ENCODE data around the gene MARCHF10. TPM values are rescaled to one million over a fixed set of nuclear protein-coding genes. Genes with fewer than 3 reads are reported as not detected.

Gene MARCHF10
- total and polyA plus RNA-seq, 9 donors: 0.06 to 6.5 (median 0.46) TPM; not detected in 3

DNA sequence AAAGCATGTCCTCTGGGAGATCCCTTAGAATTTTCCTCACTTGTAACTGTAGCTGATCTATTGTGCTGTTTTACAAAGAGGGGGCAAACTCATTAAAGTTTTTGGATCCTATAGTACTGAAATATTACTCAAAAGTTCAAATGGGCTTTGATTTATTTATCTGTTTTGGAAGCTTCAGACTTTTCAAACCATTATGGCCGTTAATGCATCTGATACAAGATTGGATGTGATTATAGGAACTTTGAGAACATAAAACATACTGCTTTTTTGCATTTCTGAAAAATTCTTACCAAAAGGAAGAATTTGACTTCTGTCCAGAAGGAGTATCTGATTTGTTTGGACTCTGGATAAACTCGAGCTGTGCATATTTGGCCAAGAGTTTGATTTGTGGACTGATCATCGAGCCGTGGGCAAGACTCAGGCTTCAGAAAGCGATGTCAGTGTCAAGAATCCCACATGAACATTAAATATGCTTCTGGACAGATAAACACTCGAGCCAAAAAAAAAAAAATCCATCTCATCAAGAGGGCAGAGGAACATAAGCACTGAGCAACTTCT lies 8.2 kb upstream of the MARCHF10 start:
- DNase-seq: no peak
- WGBS, 3 donors: 38 to 58% (median 54%) methylated on average over 6 of the region's 6 CpGs
- no peak overlapping the region for H3K4me3 ChIP-seq
- no peaks in the 10 kb centered on the region for H3K9me3 ChIP-seq
- TF ChIP-seq EP300 (IDR thresholded peaks at IDR 0.05) (no peak), POLR2A (IDR thresholded peaks at IDR 0.05) (no peak)
- TF ChIP-seq, protein P1, sequence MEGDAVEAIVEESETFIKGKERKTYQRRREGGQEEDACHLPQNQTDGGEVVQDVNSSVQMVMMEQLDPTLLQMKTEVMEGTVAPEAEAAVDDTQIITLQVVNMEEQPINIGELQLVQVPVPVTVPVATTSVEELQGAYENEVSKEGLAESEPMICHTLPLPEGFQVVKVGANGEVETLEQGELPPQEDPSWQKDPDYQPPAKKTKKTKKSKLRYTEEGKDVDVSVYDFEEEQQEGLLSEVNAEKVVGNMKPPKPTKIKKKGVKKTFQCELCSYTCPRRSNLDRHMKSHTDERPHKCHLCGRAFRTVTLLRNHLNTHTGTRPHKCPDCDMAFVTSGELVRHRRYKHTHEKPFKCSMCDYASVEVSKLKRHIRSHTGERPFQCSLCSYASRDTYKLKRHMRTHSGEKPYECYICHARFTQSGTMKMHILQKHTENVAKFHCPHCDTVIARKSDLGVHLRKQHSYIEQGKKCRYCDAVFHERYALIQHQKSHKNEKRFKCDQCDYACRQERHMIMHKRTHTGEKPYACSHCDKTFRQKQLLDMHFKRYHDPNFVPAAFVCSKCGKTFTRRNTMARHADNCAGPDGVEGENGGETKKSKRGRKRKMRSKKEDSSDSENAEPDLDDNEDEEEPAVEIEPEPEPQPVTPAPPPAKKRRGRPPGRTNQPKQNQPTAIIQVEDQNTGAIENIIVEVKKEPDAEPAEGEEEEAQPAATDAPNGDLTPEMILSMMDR (IDR thresholded peaks at IDR 0.05): no peak
- H3K27me3 ChIP-seq: no peaks in the 10 kb centered on the region
- no peak overlapping the region for H3K27ac ChIP-seq
- no peaks in the 10 kb centered on the region for H3K36me3 ChIP-seq
- no peaks in the 10 kb centered on the region for H3K4me1 ChIP-seq (ENCODE audit: insufficient read depth)
- intact Hi-C loops (cut with DNase I): no loop called here

DNA sequence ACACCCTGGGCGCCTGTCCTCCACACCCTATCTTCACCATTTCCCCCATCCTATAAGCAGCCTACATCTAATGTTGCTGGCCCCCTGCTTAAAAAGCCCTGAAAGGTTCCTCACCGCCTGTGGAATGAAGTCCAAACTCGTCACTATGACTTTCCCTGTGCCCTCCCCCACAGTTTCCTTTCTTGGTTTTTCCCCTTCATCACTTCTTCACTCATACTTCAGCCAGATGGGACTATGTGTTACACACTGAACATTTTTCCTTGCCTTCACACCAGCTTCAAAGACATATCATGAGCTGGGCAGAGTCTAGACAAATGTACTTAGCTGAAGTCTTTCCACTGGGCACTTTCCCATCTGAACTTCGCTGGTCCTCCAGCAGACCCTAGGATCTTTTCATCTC lies 1.5 kb upstream of the MARCHF10 start:
- Histone ChIP-seq H3K36me3 (no peaks in the 10 kb centered on the region), H3K27me3 (no peaks in the 10 kb centered on the region), H3K27ac (no peak overlapping the region), H3K4me3 (no peak overlapping the region), H3K4me1 (ENCODE audit: insufficient read depth) (peaks cover 2% of the 10 kb centered on the region), H3K9me3 (no peaks in the 10 kb centered on the region)
- intact Hi-C loops (cut with DNase I): no loop called here
- no peak for DNase-seq
- TF ChIP-seq, protein P1 (IDR thresholded peaks at IDR 0.05): no peak
- TF ChIP-seq POLR2A (IDR thresholded peaks at IDR 0.05): no peak
- no peak for TF ChIP-seq EP300 (IDR thresholded peaks at IDR 0.05)
- WGBS, 3 donors: 90 to 96% (median 91%) methylated on average over 4 of the region's 4 CpGs

DNA sequence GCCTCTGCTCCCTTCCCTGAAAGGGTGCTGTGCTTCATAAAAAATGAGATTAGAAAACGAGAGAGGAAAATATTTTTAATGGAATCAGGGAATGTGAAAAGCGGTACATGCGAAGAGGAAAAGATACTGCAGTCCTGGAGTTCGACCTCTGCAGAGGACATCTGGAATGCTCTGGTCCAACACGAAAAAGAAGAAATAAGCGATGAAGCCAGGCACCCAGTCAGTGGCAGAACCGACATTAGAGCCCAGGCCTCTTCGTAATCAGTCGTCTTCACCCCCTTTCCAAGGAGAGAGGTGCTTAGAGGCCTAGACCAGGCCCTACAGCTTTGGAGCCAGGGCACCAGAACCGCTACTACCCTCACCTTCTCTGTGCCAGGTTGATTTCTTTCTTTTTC lies 459 bp upstream of the MARCHF10 start:
- H3K4me3 ChIP-seq: no peak overlapping the region
- TF ChIP-seq, protein P1 (IDR thresholded peaks at IDR 0.05): no peak
- TF ChIP-seq EP300 (IDR thresholded peaks at IDR 0.05): no peak
- H3K27me3 ChIP-seq: no peaks in the 10 kb centered on the region
- no peak overlapping the region for H3K27ac ChIP-seq
- WGBS, 3 donors: 47 to 55% (median 48%) methylated on average over 10 of the region's 10 CpGs
- peaks cover 2% of the 10 kb centered on the region for H3K4me1 ChIP-seq (ENCODE audit: insufficient read depth)
- no peak for DNase-seq
- no peaks in the 10 kb centered on the region for H3K9me3 ChIP-seq
- intact Hi-C loops (cut with DNase I): no loop called here
- no peaks in the 10 kb centered on the region for H3K36me3 ChIP-seq

DNA sequence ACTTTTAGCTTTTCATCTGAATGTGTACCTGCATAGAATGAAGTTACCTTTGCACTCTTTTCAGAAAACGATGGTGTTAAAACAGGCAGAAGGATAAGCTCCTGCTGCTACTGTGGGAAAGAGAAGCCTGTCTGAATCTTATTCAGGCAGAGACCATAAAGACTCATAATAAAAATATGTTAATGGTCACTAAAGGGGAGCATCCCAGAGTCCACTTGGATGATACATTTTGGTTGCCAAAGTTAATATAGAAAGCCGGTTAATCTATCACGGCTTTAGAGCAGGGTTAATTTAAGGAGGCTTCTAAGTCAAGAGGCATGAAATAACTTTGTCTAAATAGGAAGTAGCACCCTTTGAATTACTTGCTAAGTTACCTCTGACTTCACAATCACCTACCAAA lies 2.9 kb downstream of the MARCHF10 start:
- no peak for DNase-seq
- H3K27ac ChIP-seq: no peak overlapping the region
- H3K9me3 ChIP-seq: no peaks in the 10 kb centered on the region
- WGBS, 3 donors: 82 to 84% (median 83%) methylated on average over 3 of the region's 3 CpGs
- no peaks in the 10 kb centered on the region for H3K36me3 ChIP-seq
- no peaks in the 10 kb centered on the region for H3K27me3 ChIP-seq
- intact Hi-C loops (cut with DNase I): no loop called here
- no peak overlapping the region for H3K4me3 ChIP-seq
- no peak for TF ChIP-seq EP300 (IDR thresholded peaks at IDR 0.05)
- no peak for TF ChIP-seq POLR2A (IDR thresholded peaks at IDR 0.05)
- TF ChIP-seq, protein P1 (IDR thresholded peaks at IDR 0.05): no peak
- H3K4me1 ChIP-seq (ENCODE audit: insufficient read depth): peaks cover 4% of the 10 kb centered on the region

Data from ovary (tissue), 9 donors.